ENCODE data around the gene GP5. TPM values are rescaled to one million over a fixed set of nuclear protein-coding genes. Genes with fewer than 3 reads are reported as not detected.

The GP5 gene
- total and polyA plus RNA-seq, 3 donors from 2014 or later = 0.06 to 0.16 TPM; not detected in 1

GRCh38 chr3:194351952-194352536 is 47.0 kb downstream of the GP5 start:
- WGBS, 2 donors = 75 to 77% methylated on average over 14 of the region's 14 CpGs
- no peak for DNase-seq
- Histone ChIP-seq H3K4me3 (no peak overlapping the region), H3K36me3 (ENCODE audit: low read depth, missing control alignments) (no peaks in the 10 kb centered on the region), H3K9me3 (no peaks in the 10 kb centered on the region), H3K27me3 (no peaks in the 10 kb centered on the region), H3K27ac (no peak overlapping the region), H3K4me1 (peaks cover 10% of the 10 kb centered on the region)
- TF ChIP-seq POLR2A (IDR thresholded peaks at IDR 0.05) = no peak
- no peak for TF ChIP-seq CTCF (IDR thresholded peaks at IDR 0.05)
- intact Hi-C loops (cut with DNase I; ENCODE audit: low total_unique reads) = no loop called here

- no peak for TF ChIP-seq POLR2A (IDR thresholded peaks at IDR 0.05)
- TF ChIP-seq CTCF (IDR thresholded peaks at IDR 0.05) = no peak
Observed at GRCh38 chr3:194351080-194351672, 47.9 kb downstream of the GP5 start, which contains the start of gene CPN2. TSS of gene CPN2 (minus strand) at chr3:194351328. CDS start at chr3:194342702, 8,626 bp downstream.

GRCh38 chr3:194350726-194351071 is 48.4 kb downstream of the GP5 start:
- WGBS, 2 donors = 75 to 76% methylated on average over 3 of the region's 3 CpGs
- H3K36me3 ChIP-seq (ENCODE audit: low read depth, missing control alignments) = no peaks in the 10 kb centered on the region
- no peak overlapping the region for H3K27ac ChIP-seq
- no peaks in the 10 kb centered on the region for H3K9me3 ChIP-seq
- no peaks in the 10 kb centered on the region for H3K27me3 ChIP-seq
- no peak for TF ChIP-seq CTCF (IDR thresholded peaks at IDR 0.05)
- no peak for TF ChIP-seq POLR2A (IDR thresholded peaks at IDR 0.05)
- intact Hi-C loops (cut with DNase I; ENCODE audit: low total_unique reads) = no loop called here
- peaks cover 4% of the 10 kb centered on the region for H3K4me1 ChIP-seq
- H3K4me3 ChIP-seq = no peak overlapping the region
- DNase-seq = no peak

More at GRCh38 chr3:194351080-194351672, 47.9 kb downstream of the GP5 start, which contains the start of gene CPN2:
- Histone ChIP-seq H3K36me3 (ENCODE audit: low read depth, missing control alignments) (no peaks in the 10 kb centered on the region), H3K27ac (no peak within 1 kb of the TSS), H3K27me3 (no peaks in the 10 kb centered on the region), H3K4me3 (no peak within 1 kb of the TSS), H3K4me1 (peaks cover 9% of the 10 kb centered on the region), H3K9me3 (no peaks in the 10 kb centered on the region)
- DNase-seq = no peak
- WGBS, 2 donors = 71% methylated on average over 8 to 23 of the region's 24 CpGs
- intact Hi-C loops (cut with DNase I; ENCODE audit: low total_unique reads) = no loop called here

DNA sequence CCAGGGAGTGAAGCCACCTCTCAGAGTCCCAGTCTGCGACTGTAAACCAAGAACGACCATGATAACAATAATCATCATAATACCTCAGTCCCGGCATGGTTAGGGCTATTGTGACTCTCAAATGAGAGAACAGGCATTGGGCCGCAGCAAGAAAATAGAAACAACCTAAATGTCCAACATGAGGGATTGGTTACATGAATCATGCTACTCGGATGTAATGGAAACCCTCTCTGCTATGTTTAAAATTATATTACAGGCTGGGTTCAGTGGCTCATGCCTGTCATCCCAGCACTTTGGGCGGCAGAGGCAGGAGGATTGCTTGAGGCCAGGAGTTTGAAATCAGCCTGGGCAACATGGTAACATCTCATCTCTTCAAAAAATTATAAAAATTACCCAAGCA is 50.7 kb downstream of the GP5 start:
- 85 to 86% methylated on average over 6 of the region's 6 CpGs for WGBS, 2 donors
- H3K27ac ChIP-seq = no peak overlapping the region
- H3K9me3 ChIP-seq = no peaks in the 10 kb centered on the region
- H3K36me3 ChIP-seq (ENCODE audit: low read depth, missing control alignments) = no peaks in the 10 kb centered on the region
- DNase-seq = no peak
- no peaks in the 10 kb centered on the region for H3K4me1 ChIP-seq
- H3K27me3 ChIP-seq = no peaks in the 10 kb centered on the region
- TF ChIP-seq CTCF (IDR thresholded peaks at IDR 0.05) (no peak), POLR2A (IDR thresholded peaks at IDR 0.05) (no peak)
- intact Hi-C loops (cut with DNase I; ENCODE audit: low total_unique reads) = loop anchor here (10.0 kb wide), 1 partner anchor 256 kb away; no protein-coding TSS in a partner anchor
- H3K4me3 ChIP-seq = no peak overlapping the region

GRCh38 chr3:194346621-194347020 is 52.4 kb downstream of the GP5 start:
- no peak overlapping the region for H3K27ac ChIP-seq
- intact Hi-C loops (cut with DNase I; ENCODE audit: low total_unique reads) = loop anchor here (10.0 kb wide), 1 partner anchor 258 kb away; no protein-coding TSS in a partner anchor
- no peaks in the 10 kb centered on the region for H3K27me3 ChIP-seq
- 58 to 84% methylated on average over 5 of the region's 5 CpGs for WGBS, 2 donors
- no peak overlapping the region for H3K4me3 ChIP-seq
- no peak for DNase-seq
- H3K36me3 ChIP-seq (ENCODE audit: low read depth, missing control alignments) = no peaks in the 10 kb centered on the region
- no peaks in the 10 kb centered on the region for H3K9me3 ChIP-seq
- no peak for TF ChIP-seq CTCF (IDR thresholded peaks at IDR 0.05)
- no peak for TF ChIP-seq POLR2A (IDR thresholded peaks at IDR 0.05)
- H3K4me1 ChIP-seq = no peaks in the 10 kb centered on the region

Data from testis (tissue), 3 donors.